Activated T-helper 2 cell treated with anti-CD3 and anti-CD28 coated beads, Interferon-gamma antibody, Interleukin-2, Interleukin-4, amounts not matched to agents 10 μg/mL and 5 μg/mL and 100 μg/mL, durations not matched to agents 14 hours and 24 hours and 36 hours (primary cell): ENCODE data around the gene WDR77. TPM values are rescaled to one million over a fixed set of nuclear protein-coding genes. Genes with fewer than 3 reads are reported as not detected.
A peak's percentile ranks its signal among the peaks of the same experiment; 100 is the strongest.

Experiments
- DNase-seq: peaks from one replicate; pipeline ENCODE4 v3.0.0; 2021; ENCODE audit warnings: low spot score
- H3K27ac Mint-ChIP-seq: one replicate; pipeline ENCODE4 v1.8.0; 2021; ENCODE audit warnings: mixed read lengths
- H3K27me3 Mint-ChIP-seq: one replicate; pipeline ENCODE4 v1.8.0; 2021; ENCODE audit warnings: low read depth, mixed read lengths
- H3K36me3 Mint-ChIP-seq: one replicate; pipeline ENCODE4 v1.8.0; 2021; ENCODE audit warnings: low read depth, mixed read lengths
- H3K4me1 Mint-ChIP-seq: one replicate; pipeline ENCODE4 v1.8.0; 2021; ENCODE audit warnings: low read depth, mixed read lengths
- H3K4me3 Mint-ChIP-seq: one replicate; pipeline ENCODE4 v1.8.0; 2021; ENCODE audit warnings: low read depth, mild to moderate bottlenecking, moderate library complexity, mixed read lengths
- H3K9me3 Mint-ChIP-seq: one replicate; pipeline ENCODE4 v1.8.0; 2021; ENCODE audit warnings: mixed read lengths
- intact Hi-C: fragments of 100-400 bp; cut with micrococcal nuclease; formaldehyde crosslinking; loops from one replicate; pipeline ENCODE4 v1.15.1; 2023
- total RNA-seq: library from RNA; stranded (reverse); gene quantifications from 2 replicates; pipeline ENCODE4 v1.2.3, GENCODE V29; 2022

The WDR77 gene
- total RNA-seq, 1 donor from 2014 or later = 46.5 TPM

GRCh38 chr1:111417755-111418154, 31.3 kb downstream of the WDR77 start:
- no peak overlapping the region for H3K27ac Mint-ChIP-seq
- H3K9me3 Mint-ChIP-seq = no peaks in the 10 kb centered on the region
- no peaks in the 10 kb centered on the region for H3K4me1 Mint-ChIP-seq
- no peaks in the 10 kb centered on the region for H3K36me3 Mint-ChIP-seq
- no peak overlapping the region for H3K4me3 Mint-ChIP-seq
- intact Hi-C loops = no loop called here
- peaks cover 5% of the 10 kb centered on the region for H3K27me3 Mint-ChIP-seq
- DNase-seq = no peak

- H3K27me3 Mint-ChIP-seq = peaks cover 9% of the 10 kb centered on the region
- H3K4me1 Mint-ChIP-seq = no peaks in the 10 kb centered on the region
- no peaks in the 10 kb centered on the region for H3K9me3 Mint-ChIP-seq
- DNase-seq = no peak
- H3K27ac Mint-ChIP-seq = no peak overlapping the region
- H3K4me3 Mint-ChIP-seq = no peak overlapping the region
- no peaks in the 10 kb centered on the region for H3K36me3 Mint-ChIP-seq
- intact Hi-C loops = no loop called here
Measured at GRCh38 chr1:111415461-111415860, 33.6 kb downstream of the WDR77 start.

GRCh38 chr1:111414756-111415155, 34.3 kb downstream of the WDR77 start:
- Mint-ChIP-seq H3K9me3 (no peaks in the 10 kb centered on the region), H3K27ac (no peak overlapping the region), H3K27me3 (peaks cover 13% of the 10 kb centered on the region), H3K4me1 (no peaks in the 10 kb centered on the region), H3K36me3 (no peaks in the 10 kb centered on the region), H3K4me3 (no peak overlapping the region)
- no peak for DNase-seq
- intact Hi-C loops = no loop called here

GRCh38 chr1:111412839-111413238, 36.2 kb downstream of the WDR77 start:
- Mint-ChIP-seq H3K4me3 (no peak overlapping the region), H3K9me3 (no peaks in the 10 kb centered on the region), H3K27ac (no peak overlapping the region), H3K36me3 (no peaks in the 10 kb centered on the region), H3K4me1 (no peaks in the 10 kb centered on the region), H3K27me3 (peaks cover 14% of the 10 kb centered on the region)
- intact Hi-C loops = no loop called here
- no peak for DNase-seq

GRCh38 chr1:111407301-111407700, 41.8 kb downstream of the WDR77 start:
- Mint-ChIP-seq H3K36me3 (no peaks in the 10 kb centered on the region), H3K4me1 (peaks cover 13% of the 10 kb centered on the region), H3K27ac (no peak overlapping the region), H3K27me3 (peaks cover 5% of the 10 kb centered on the region), H3K9me3 (no peaks in the 10 kb centered on the region), H3K4me3 (no peak overlapping the region)
- intact Hi-C loops = no loop called here
- no peak for DNase-seq

GRCh38 chr1:111406321-111406768, 42.7 kb downstream of the WDR77 start:
- no peak overlapping the region for H3K27ac Mint-ChIP-seq
- peaks cover 5% of the 10 kb centered on the region for H3K27me3 Mint-ChIP-seq
- peak; percentile 18 for DNase-seq
- intact Hi-C loops = no loop called here
- no peaks in the 10 kb centered on the region for H3K9me3 Mint-ChIP-seq
- no peaks in the 10 kb centered on the region for H3K36me3 Mint-ChIP-seq
- H3K4me3 Mint-ChIP-seq = no peak overlapping the region
- peaks cover 16% of the 10 kb centered on the region for H3K4me1 Mint-ChIP-seq

GRCh38 chr1:111404588-111404987, 44.5 kb downstream of the WDR77 start:
- H3K27me3 Mint-ChIP-seq = peaks cover 9% of the 10 kb centered on the region
- no peak overlapping the region for H3K27ac Mint-ChIP-seq
- H3K4me1 Mint-ChIP-seq = peaks cover 20% of the 10 kb centered on the region
- intact Hi-C loops = no loop called here
- H3K36me3 Mint-ChIP-seq = no peaks in the 10 kb centered on the region
- no peaks in the 10 kb centered on the region for H3K9me3 Mint-ChIP-seq
- no peak for DNase-seq
- no peak overlapping the region for H3K4me3 Mint-ChIP-seq

- Mint-ChIP-seq H3K27ac (no peak overlapping the region), H3K4me3 (no peak overlapping the region), H3K9me3 (peaks cover 3% of the 10 kb centered on the region), H3K27me3 (peaks cover 25% of the 10 kb centered on the region), H3K36me3 (no peaks in the 10 kb centered on the region), H3K4me1 (peaks cover 19% of the 10 kb centered on the region)
- DNase-seq = no peak
- intact Hi-C loops = no loop called here
Measured at GRCh38 chr1:111402083-111402482, 47.0 kb downstream of the WDR77 start.

GRCh38 chr1:111399792-111400610, 49.1 kb downstream of the WDR77 start:
- intact Hi-C loops = loop anchor here (1.0 kb wide), 1 partner anchor 177 kb away; no protein-coding TSS in a partner anchor
- DNase-seq = no peak
- H3K27me3 Mint-ChIP-seq = peaks cover 37% of the 10 kb centered on the region
- H3K36me3 Mint-ChIP-seq = no peaks in the 10 kb centered on the region
- no peak overlapping the region for H3K4me3 Mint-ChIP-seq
- no peak overlapping the region for H3K27ac Mint-ChIP-seq
- peaks cover 10% of the 10 kb centered on the region for H3K4me1 Mint-ChIP-seq
- peaks cover 3% of the 10 kb centered on the region for H3K9me3 Mint-ChIP-seq

- no peaks in the 10 kb centered on the region for H3K4me1 Mint-ChIP-seq
- no peak for DNase-seq
- no peak overlapping the region for H3K27ac Mint-ChIP-seq
- H3K4me3 Mint-ChIP-seq = no peak overlapping the region
- H3K27me3 Mint-ChIP-seq = peaks cover 42% of the 10 kb centered on the region
- intact Hi-C loops = no loop called here
- H3K36me3 Mint-ChIP-seq = no peaks in the 10 kb centered on the region
- no peaks in the 10 kb centered on the region for H3K9me3 Mint-ChIP-seq
Measured at GRCh38 chr1:111392460-111392945, 56.6 kb downstream of the WDR77 start.

- Mint-ChIP-seq H3K4me3 (no peak overlapping the region), H3K4me1 (no peaks in the 10 kb centered on the region), H3K9me3 (no peaks in the 10 kb centered on the region), H3K27ac (no peak overlapping the region), H3K36me3 (no peaks in the 10 kb centered on the region), H3K27me3 (peaks cover 43% of the 10 kb centered on the region)
- DNase-seq = no peak
- intact Hi-C loops = no loop called here
Measured at GRCh38 chr1:111392042-111392441, 57.0 kb downstream of the WDR77 start.
